Activated T-cell treated with anti-CD3 and anti-CD28 coated beads, Interleukin-2, amount 50 U/mL, for 48 hours (primary cell): Measurements from ENCODE around the gene ARHGEF2.
A peak's percentile ranks its signal among the peaks of the same experiment; 100 is the strongest.

Source experiments
- DNase-seq, 2 experiments: peaks; one replicate each; pipeline ENCODE4 v3.0.0-alpha.2; 2020

Gene ARHGEF2

DNA sequence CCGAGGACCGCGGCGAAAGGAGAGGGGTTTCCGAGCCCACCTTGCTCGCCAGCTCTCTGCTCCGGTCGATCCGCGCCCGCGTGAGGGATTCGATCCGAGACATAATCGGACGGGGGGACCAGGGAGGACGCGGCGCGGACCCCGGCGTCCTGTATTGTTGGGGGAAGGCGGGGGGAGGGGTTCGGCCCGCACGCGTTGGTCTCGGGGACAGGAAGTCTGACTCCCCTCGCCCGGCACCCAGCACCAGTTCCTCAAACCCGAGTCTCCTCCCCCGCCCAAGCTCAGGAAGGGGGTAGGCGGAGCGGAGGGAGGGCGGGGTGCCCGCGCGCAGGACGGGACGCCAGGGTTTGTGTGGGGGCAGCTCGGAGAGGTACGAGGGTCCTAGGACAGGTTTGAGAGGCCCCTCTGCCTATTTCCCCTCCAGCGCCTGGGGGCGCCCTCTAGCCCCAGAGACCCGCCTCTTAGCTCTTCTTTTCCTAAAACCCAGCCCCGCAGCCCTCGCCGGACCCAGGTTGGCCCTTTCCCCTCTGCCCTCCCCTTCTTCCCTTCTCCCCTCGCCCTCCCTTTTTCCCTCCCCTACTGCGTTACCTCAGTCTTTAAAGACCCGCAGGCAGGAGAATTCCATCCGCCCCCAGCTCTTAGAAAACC lies at the start of gene ARHGEF2:
Gene ARHGEF2, minus strand, starts transcription at position 223 of the 648 bp plus-strand sequence. Its CDS starts 120 bp downstream, at position 103.
- peak; percentile 88 to 90 for DNase-seq

DNA sequence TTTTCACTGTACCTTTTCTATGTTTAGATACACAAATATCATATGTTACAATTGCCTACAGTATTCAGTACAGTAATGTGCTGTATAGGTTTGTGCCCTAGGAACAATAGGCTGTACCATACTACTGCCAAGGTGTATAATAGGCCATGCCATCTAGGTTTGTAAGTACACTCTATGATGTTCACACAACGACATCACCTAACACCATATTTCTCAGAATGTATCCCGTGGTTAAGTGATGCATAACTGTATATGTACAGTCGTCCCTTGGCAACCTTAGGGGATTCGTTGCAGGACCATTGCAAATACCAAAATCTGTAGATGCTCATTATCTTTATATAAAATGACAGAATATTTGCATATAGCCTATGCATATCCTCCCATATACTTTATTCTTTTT lies 48.2 kb upstream of the ARHGEF2 start:
- DNase-seq: no peak

GRCh38 chr1:156025876-156026275 lies 47.5 kb upstream of the ARHGEF2 start:
- peak; percentile 51 to 67 for DNase-seq

GRCh38 chr1:156024801-156025200 lies 46.5 kb upstream of the ARHGEF2 start:
- no peak for DNase-seq

GRCh38 chr1:156021954-156022353 lies 43.6 kb upstream of the ARHGEF2 start:
- DNase-seq: no peak

DNA sequence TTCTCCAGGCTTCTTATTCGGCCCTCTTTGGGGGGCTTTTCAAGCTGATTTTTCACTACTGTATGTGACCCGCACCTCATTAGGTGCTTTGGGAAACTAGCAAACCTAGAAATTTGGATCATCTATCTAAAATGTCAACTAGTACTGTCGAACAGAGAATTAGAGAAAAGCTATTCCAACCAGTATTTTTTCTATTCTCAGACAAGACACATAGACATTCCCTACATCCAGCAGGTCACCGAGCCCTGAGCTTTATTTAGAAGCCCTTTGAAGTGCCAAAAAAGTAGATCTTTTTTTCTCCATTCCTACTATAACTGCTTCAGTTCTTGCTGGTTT lies 42.7 kb upstream of the ARHGEF2 start:
- DNase-seq: no peak

GRCh38 chr1:156020293-156021092 lies 42.1 kb upstream of the ARHGEF2 start, which contains the start of gene SSR2:
Gene SSR2 (minus strand): TSS chr1:156020951. CDS start chr1:156020167, 784 bp downstream.
- DNase-seq: peak; percentile 87 to 88

GRCh38 chr1:156019946-156020292 lies 41.6 kb upstream of the ARHGEF2 start:
- no peak for DNase-seq

DNA sequence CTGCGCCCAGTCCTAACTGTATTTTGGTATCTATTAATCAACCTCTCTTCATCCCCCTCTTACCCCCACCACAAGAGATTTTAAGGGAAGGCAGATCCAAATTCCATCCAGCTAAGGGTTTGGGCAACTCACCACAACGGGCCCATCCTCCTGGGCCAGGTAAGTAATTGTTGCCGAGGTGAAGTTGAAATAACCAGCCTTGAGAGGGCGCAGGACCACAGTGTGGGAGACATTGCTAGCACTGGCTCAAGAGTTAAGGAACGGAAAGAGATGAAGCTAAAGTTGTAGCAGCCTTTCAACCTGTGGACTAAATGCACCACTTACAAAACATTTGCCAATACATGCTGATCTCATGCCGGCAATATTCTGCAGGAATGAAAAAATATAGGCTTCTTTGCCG lies 36.5 kb upstream of the ARHGEF2 start:
- no peak for DNase-seq

- DNase-seq: no peak
Measured at GRCh38 chr1:156012051-156012817, 33.9 kb upstream of the ARHGEF2 start.

GRCh38 chr1:156009404-156009803 lies 31.1 kb upstream of the ARHGEF2 start:
- no peak for DNase-seq

DNA sequence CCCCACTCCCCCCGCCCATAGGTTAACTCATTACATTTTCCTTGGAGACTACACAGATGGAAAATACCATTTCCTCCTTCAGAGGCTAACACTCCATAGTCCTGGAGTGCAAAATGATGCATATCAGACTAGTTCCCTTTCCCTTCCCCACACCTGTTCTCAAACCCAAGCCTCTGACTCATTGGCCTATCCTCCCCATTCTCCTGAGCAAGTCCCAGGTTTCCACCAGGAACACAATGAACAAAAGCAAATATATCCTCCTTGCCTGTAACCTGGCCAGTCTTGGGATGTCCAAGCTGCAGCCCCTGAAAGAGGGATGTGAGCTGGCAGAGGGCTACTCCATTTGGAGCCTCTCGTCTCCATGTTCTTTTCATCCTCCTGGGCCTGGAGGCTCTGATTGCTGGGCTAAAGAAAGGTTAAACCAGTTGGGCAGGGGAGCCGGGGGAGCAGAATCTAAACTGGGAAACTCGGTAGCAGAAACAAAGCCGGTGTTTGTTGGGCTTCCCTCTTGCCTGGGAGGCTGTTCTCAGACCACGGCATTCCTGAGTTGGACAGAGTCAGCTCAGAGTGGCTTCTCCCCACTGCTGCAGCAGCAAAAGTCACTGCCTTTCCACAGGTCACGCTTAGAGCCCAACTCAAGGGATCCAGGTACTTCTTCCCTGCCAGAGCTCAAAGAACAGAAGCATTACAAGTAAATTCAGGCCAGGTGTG lies 28.5 kb upstream of the ARHGEF2 start:
- no peak for DNase-seq

DNA sequence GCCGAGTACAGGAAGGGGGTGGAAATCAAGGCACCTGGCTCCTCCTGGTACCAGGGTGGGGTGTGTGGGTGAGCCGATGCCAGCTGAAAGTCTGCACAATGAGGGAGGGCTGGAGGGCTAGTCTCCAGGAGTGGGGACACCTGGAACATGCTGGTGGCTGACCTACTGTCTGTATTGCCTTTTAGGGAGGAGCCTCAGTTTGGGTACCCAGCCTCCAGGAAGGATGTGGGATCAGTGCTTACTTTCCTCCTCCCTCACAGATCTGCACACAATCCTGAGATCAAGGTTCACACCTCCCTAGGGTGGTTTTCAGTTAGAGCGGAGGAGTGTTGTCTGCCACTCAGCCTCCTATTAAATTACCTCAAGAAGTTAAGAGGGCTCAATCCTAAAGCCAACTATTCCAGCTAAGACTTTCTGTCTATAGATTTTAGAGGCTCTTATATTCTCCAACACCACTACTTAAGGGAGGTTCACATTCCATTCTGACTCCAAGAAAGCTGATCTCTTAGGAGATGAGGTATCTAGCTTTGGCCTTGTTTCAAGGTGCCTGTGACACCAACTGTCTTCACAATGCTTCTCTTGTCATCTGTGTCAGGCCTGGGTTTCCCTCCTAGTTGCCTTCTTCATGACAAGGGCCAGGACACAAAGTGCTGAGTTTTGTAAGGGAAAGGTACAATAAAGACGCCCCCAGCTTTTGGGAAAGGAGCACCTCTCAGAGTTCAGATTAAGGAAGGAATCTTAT lies 26.7 kb upstream of the ARHGEF2 start:
- DNase-seq: peak in 1 of 2 experiments; percentile 37

GRCh38 chr1:156003923-156004188 lies 25.5 kb upstream of the ARHGEF2 start:
- no peak for DNase-seq

DNA sequence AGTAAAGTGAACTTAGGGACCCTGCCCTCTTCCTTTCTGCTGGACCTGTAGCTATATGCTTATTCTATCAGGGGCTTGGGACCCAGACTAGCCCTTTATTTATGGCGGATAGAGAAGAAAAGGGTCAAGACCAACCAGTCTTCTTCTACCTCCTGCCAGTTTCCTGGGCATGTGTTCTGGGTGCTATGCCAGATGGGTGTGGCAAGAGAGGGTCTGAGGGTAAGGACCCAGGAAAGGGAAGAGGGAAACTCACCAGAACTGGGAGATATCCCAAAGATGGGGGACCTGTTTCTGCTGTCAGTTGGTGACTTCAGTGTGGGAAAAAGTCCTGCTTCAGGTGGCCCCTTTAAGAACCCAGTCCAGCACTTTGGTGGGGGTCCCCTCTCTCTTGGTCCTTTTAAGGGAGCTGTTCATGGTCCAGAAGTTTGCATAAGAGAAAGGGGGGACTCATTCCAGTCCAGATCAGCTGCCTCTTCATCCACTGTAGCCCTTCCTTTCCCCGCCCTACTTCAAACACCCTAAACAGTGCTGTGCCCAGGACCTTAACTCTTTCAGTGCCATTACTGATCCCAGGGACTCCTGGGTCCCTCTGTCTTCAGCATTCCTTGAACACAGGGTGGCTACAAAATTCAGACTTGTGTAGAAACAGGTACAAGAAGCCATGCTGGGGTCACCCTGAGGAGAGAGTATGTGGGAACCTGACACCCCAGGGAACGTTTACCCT lies 24.0 kb upstream of the ARHGEF2 start:
- DNase-seq: no peak

DNA sequence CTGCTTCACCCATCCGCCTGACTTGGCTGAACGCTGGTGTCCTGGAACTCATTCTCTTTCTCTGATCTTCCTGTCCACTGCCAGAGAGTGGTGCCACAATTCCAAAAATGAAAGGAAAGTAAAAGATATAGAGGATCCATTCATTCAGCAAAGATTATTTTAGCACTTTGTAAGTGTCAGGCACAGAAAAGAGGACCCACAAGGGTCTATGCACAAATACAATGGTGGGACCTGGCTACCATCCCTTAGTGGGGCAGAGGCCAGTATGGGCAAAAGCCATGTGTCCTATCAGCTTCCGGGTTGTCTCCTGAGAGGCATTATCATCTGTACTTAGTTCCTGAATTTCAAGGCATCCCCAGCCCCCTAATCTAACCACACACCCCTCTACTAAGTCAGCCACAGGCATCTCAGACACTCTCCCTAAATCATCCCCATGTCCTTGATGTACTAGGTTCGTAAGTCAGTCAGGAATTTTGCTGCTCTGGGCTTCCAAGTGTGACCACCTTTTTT lies 23.4 kb upstream of the ARHGEF2 start:
- no peak for DNase-seq

DNA sequence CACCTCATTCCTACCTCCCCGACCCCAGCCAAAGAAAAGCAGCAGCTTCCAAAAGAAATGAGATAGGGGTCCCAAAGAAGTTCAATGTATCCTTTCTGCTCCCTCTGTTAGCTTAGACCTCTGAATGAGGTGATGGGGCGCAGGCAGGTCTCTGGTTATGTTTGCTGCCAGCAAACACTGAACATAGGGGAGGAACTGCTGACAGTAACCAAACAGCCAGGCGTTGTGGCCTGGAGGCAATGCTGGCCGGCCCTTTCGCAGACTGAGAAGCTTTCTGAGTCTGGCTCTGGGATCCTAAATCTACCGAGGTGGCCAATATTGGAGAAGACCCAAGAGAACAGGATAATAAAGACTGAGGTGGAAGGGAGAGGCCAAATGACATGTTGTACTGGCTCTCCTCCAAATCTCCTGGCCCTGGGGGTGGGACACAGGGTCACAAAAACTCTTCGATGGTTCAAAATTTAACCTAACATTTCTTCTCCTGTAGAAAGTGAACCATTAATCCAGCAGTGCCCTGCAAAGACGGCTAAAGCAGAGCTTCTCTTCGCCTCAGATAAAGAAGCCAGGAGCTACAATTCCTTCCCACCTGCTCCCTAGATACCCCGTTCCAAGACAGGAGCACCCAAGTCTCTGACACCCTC lies 22.8 kb upstream of the ARHGEF2 start:
- no peak for DNase-seq

- DNase-seq: no peak
Measured at GRCh38 chr1:155999964-156000363, 21.6 kb upstream of the ARHGEF2 start.

DNA sequence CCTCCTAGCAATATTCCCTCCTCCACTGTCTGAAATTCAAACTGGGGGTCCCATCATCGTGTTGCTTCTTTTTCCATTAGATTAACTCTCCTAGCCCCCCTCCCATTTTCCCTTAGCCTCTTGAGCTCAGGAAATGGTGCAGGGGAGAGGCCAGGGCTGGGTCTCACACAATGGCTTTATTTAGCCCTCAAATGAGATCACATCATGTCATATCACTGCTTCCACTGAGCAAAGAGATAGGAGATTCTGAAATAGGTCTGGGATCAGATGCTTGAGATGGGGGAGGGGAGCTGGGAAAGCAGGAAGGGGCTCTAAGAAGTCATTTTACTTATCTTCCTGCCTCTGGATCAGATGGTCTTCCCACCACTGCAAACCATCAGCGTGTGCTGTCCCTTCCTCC lies 17.8 kb upstream of the ARHGEF2 start:
- DNase-seq: no peak

GRCh38 chr1:155993595-155993994 lies 15.2 kb upstream of the ARHGEF2 start:
- no peak for DNase-seq
